H1 (cell line): ENCODE results near the gene AGR3. TPM values are rescaled to one million over a fixed set of nuclear protein-coding genes. Genes with fewer than 3 reads are reported as not detected.

Experiments used
- EZH2 ChIP-seq: fragments of 200-600 bp; sonication (generic); IDR thresholded peaks from 2 replicates; pipeline ENCODE4 v1.7.1; 2012; ENCODE audit warnings: low read depth, mild to moderate bottlenecking, moderate library complexity, low read length, inconsistent platforms; ENCODE audit not compliant: severe bottlenecking
- polyA plus RNA-seq, 7 experiments: library from polyadenylated mRNA; depleted of rRNA in 3 of 7; stranded (reverse) in 5 of 7; unstranded in 2 of 7; fragments of >200 nt in 5 of 7; fragments of 200-250 nt in 2 of 7; gene quantifications; 1 replicate in 5 of 7; 2 replicates in 1 of 7; 4 replicates in 1 of 7; pipeline versions ENCODE4 v1.2.1 to v1.2.3, GENCODE V29; 2011 to 2013; ENCODE audit warnings: missing spikeins in 2 of 7, mixed read lengths in 2 of 7
- total RNA-seq: library from RNA; stranded (reverse); fragmentation: NEBNext Ultra II Directional; extraction: Animal tissue kit (Norgen Biotek cat#: 25700); gene quantifications from 2 replicates; pipeline ENCODE4 v1.2.1, GENCODE V29; 2021
- TF ChIP-seq, protein P1 (sequence below), 3 experiments: IDR thresholded peaks; 1 replicate in 2 of 3; 2 replicates in 1 of 3; pipeline versions ENCODE4 v1.5.1 to v1.6.1; 2011; ENCODE audit warnings: low read length in 3 of 3, mild to moderate bottlenecking in 3 of 3, inconsistent platforms in 2 of 3, low read depth in 1 of 3, moderate library complexity in 1 of 3; ENCODE audit not compliant: insufficient read depth in 1 of 3; ENCODE audit errors: control extremely low read depth in 1 of 3

Gene AGR3
- total and polyA plus RNA-seq, 2 of the 8 experiments (the other 6 are each of a cell fraction or from before 2014, with no cell fraction given), result not detected

DNA sequence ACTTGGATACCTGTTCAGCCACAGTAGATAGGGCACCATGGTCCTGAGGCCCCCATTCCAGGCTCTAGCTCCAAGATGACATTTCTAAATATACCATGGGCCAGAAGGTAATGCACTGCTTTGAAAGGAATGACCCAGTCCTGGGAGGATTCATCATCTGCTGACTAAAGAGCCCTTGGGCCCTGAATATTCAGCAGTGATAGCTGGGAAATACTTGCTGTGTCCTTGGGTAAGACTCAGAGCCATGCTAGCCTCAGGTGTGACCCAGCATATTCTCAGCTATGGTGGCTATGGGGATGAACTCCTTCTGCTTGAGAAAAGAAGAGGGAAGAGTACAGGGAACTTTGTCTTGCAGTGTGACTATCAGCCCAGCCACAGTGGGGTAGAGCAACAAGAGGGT lies 55.7 kb downstream of the AGR3 start (continued):
- TF ChIP-seq, protein P1, sequence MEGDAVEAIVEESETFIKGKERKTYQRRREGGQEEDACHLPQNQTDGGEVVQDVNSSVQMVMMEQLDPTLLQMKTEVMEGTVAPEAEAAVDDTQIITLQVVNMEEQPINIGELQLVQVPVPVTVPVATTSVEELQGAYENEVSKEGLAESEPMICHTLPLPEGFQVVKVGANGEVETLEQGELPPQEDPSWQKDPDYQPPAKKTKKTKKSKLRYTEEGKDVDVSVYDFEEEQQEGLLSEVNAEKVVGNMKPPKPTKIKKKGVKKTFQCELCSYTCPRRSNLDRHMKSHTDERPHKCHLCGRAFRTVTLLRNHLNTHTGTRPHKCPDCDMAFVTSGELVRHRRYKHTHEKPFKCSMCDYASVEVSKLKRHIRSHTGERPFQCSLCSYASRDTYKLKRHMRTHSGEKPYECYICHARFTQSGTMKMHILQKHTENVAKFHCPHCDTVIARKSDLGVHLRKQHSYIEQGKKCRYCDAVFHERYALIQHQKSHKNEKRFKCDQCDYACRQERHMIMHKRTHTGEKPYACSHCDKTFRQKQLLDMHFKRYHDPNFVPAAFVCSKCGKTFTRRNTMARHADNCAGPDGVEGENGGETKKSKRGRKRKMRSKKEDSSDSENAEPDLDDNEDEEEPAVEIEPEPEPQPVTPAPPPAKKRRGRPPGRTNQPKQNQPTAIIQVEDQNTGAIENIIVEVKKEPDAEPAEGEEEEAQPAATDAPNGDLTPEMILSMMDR (IDR thresholded peaks at IDR 0.05; ENCODE audit: control extremely low read depth in 1 of 3, insufficient read depth in 1 of 3, low read depth in 1 of 3, low read length in 3 of 3), result no peak
- no peak for TF ChIP-seq EZH2
